Esophagus muscularis mucosa (tissue), 3 donors: ENCODE measurements around the gene CCNY.

Source experiments
- EP300 ChIP-seq: sonication (generic); formaldehyde crosslinking; IDR thresholded peaks from one replicate; pipeline ENCODE4 v1.6.1; 2017; ENCODE audit warnings: antibody characterized with exemption
- TF ChIP-seq, protein P1 (sequence below), 3 experiments: fragments of 200-600 bp in 2 of 3; fragments of 450-650 bp in 1 of 3; sonication (generic) in 2 of 3; IDR thresholded peaks; one replicate each; pipeline ENCODE4 v1.5.1; 2017 to 2019; ENCODE audit warnings: antibody characterized with exemption in 3 of 3, mild to moderate bottlenecking in 2 of 3, moderate library complexity in 1 of 3

GRCh38 chr10:35611750-35612149 is 275.4 kb downstream of the CCNY start:
- TF ChIP-seq EP300 = no peak
- TF ChIP-seq, protein P1, sequence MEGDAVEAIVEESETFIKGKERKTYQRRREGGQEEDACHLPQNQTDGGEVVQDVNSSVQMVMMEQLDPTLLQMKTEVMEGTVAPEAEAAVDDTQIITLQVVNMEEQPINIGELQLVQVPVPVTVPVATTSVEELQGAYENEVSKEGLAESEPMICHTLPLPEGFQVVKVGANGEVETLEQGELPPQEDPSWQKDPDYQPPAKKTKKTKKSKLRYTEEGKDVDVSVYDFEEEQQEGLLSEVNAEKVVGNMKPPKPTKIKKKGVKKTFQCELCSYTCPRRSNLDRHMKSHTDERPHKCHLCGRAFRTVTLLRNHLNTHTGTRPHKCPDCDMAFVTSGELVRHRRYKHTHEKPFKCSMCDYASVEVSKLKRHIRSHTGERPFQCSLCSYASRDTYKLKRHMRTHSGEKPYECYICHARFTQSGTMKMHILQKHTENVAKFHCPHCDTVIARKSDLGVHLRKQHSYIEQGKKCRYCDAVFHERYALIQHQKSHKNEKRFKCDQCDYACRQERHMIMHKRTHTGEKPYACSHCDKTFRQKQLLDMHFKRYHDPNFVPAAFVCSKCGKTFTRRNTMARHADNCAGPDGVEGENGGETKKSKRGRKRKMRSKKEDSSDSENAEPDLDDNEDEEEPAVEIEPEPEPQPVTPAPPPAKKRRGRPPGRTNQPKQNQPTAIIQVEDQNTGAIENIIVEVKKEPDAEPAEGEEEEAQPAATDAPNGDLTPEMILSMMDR (IDR thresholded peaks at IDR 0.05) = no peak
